Cerebellar nuclear complex (tissue), 1 donor: ENCODE results near the gene BRD1.
"Not testable (repeated sequence)": the region's sequence is repeated elsewhere in the genome, so short reads cannot be mapped to it uniquely, and the experiment has no call there.

Experiments
- DNase-seq, 2 experiments: peaks; one replicate each; lab custom pipeline; 2025; lab: John Stamatoyannopoulos, UW

BRD1 gene

GRCh38 chr22:49853981-49854831, 26.5 kb upstream of the BRD1 start:
- no peak for DNase-seq

DNA sequence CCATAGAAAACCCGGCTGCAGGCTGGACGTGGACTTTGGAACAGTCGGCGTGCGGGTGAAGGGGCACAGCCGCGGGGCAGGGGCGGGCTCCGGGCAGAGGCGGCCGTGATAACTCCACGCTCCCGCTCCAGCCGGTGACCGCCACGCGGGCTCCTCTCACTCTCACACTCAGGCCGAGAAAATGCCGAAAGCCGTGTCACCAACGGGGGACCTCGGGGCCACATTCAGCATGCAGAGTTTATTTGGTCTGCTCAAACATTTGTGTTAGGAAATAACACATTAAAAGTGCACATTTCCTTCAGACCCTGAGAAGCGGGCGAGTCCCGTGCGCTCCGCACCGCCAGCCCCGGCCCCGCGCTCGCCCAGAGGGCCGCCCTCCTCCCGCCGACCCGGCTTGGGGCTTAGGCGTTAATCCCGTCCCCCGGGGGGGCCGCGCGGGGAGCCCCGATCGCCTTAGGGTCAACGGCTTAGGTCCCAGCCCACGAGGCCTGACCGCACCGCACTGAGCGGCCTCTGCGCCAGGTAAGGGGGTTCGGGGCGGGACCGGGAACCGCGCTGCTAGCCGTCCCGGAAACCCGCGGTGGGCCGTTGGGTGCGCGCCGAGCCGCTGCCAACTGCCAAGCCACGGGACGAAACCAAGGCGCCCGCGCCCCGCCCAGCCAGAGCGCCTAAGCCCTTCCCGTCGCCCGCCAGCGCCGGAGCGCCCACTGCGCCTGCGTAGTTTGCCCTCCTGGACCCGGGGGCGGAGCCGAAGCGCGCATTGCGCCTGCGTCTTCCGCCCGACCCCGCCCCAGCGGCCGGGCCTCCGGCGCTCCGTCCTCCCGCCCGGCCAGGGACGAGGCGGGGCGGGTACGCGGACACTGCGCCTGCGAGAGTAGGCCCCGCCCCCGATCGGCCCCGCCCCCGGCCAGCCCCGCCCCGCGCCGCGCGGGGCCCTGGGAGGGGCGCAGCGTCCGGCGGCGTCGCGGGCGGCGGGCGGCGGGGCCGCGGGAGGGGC, 25.5 kb upstream of the BRD1 start, which contains the start of gene ZBED4:
TSS of gene ZBED4 (plus strand) at position 947 of the 997 bp plus-strand sequence. CDS start 29,819 bp downstream, outside the sequence.
- peak; percentile 27 to 84 for DNase-seq

DNA sequence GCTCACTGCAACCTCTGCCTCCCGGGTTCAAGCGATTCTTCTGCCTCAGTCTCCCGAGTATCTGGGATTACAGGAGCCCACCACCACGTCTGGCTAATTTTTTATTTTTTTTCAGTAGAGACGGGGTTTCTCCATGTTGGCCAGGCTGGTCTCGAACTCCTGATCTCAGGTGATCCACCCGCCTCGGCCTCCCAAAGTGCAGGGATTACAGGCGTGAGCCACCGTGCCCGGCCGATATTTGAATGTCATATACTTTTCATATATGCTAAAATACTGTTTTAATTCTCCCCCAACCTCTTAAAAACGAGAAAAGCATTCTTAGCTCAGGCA, 24.9 kb upstream of the BRD1 start:
- DNase-seq, result not testable (repeated sequence)

DNA sequence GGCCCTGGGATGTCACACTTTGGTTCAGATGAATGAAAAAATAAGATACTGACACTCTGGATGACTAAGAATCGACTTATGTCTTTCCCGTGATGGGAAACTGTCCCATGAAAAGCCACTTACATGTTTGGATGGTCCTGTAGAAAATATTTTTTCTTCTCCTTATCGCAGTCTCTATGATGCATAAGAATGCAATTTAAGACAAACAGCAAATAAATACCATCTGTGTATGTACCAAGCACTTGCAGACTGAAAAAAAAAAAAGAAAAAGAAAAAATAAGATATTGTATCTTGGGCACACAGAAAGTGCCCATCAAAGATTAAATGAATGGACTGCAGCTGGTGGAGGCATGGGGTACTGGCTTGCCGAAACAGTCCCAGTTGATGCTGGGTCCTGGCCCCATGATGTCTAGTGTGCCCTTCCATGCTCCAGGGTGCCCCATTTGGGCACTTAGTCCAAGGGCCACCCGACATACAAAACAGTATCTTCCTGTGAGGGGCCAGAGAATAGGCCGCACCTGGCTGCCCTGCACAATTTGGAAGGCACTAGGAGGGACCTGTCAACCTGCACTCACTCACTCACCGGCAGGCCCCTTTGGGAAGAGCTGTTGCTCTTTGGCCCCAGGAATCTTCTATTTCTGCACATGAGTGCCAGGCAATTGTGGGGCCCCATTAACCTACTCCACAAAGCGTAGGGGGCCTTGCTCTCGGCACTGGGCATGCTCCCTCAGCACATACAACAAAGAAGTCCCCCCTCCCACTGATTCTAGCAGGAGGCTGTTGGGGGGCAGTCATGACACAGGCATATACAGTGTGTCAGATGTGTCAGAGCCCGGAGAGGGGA, 23.5 kb upstream of the BRD1 start:
- DNase-seq, result no peak

DNA sequence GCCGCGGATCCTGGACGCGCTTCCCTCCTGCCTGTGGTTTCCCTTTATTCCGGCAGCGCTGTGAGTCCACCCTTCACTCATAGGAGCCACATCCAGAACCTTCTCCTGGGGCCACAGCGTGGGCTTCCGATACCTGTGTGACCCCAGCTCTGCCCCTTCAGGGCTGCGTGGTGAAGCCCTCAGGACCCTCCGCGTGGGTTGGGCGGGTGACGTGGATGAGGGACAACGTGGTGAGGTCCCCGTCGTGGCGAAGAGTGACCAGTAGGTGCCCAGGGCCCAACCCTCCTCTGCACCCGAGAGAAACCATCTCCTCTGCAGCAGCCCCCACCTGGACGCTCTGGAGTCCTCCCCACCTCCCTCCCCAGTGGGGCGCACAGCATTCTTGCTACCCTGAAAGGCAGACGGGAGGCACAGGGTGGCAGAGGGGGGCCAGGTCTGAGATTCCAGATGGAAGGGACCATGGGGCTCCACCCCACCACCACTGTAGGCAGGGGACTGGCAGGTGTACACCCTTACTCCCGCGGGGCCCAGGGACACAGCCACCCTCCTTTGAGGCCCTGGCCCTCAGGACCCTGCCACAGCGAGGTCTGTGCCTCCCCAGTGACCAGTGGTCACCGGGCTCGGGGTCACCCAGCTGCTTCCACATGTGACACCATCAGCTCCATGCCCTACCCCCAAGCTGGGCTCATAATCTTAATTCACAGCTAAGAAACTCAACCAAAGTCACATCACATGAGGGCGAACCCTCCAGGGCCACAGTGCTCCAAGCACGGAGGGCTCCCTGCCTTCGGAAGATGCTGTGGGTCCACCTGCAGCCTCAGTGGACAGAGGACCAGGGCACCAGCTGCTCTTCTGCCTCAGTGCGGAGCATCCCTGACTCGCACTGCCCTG, 22.6 kb upstream of the BRD1 start:
- no peak for DNase-seq

GRCh38 chr22:49849161-49850020, 21.7 kb upstream of the BRD1 start:
- no peak for DNase-seq

DNA sequence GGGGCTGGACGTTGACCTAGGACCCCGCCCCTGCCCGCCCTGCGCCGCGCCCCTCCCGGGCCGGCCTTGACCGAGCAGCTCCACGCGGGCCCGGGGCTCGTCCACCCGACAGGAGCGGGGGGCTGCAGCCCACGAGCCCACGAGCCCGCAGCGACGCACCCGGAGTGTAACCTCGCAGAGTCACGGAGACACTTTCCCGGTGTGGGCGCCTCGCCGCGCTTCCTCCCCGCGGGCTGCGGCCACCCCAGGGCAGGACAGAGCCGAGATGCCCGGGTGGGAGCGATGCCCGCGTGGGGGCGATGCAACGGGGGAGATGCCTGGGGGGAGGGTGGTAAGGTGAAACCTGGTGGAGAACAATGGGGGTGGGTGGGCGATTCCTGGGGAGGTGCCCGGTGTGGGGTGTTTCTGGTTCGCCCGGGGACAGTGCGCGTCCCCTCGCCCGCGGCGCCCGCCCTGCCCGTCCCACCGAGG, 21.1 kb upstream of the BRD1 start:
- no peak for DNase-seq

DNA sequence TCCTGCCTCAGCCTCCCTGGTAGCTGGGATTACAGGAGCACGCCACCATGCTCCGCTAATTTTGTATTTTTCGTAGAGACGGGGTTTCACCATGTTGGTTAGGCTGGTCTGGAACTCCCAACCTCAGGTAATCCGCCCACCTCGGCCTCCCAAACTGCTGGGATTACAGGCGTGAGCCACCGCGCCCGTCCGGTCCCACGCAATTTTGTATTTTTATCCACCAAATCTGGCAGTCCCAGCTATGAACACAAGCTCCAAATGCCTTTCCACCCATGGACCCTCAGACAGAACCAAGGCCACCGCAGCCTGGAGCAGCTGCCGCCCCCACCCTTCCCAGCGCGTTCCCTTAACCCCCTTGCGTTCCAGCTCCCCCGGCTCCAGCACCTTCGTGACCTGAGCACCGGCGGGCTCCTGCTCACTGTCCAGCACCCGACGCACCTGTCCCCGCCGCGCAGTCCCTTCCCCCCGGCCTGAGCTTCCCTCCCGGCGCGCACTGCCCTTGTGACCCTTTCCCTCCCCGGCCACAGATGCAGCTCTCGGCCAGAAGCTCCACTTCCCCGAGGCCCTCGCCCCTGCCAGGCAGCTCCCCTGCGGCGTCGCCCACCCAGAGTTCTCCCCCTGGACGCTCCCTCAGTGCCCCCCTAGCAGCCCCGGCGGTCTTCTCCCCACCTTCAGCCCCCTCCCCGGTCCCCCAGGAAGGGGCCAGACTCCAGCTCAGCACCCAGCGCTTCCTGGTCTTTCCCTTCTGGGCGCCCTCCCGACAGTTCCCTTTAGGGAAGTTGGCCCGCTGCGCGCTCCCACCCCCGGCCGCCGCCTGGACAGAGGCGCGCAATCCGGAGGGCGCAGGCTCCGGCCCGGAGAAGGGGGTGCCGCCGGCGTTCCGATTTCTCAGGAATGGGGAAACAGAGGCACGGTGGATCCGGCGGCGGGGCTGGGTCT, 20.3 kb upstream of the BRD1 start:
- no peak for DNase-seq

- DNase-seq, result no peak
Observed at GRCh38 chr22:49845666-49846459, 18.2 kb upstream of the BRD1 start.

GRCh38 chr22:49845241-49845640, 17.6 kb upstream of the BRD1 start:
- no peak for DNase-seq

DNA sequence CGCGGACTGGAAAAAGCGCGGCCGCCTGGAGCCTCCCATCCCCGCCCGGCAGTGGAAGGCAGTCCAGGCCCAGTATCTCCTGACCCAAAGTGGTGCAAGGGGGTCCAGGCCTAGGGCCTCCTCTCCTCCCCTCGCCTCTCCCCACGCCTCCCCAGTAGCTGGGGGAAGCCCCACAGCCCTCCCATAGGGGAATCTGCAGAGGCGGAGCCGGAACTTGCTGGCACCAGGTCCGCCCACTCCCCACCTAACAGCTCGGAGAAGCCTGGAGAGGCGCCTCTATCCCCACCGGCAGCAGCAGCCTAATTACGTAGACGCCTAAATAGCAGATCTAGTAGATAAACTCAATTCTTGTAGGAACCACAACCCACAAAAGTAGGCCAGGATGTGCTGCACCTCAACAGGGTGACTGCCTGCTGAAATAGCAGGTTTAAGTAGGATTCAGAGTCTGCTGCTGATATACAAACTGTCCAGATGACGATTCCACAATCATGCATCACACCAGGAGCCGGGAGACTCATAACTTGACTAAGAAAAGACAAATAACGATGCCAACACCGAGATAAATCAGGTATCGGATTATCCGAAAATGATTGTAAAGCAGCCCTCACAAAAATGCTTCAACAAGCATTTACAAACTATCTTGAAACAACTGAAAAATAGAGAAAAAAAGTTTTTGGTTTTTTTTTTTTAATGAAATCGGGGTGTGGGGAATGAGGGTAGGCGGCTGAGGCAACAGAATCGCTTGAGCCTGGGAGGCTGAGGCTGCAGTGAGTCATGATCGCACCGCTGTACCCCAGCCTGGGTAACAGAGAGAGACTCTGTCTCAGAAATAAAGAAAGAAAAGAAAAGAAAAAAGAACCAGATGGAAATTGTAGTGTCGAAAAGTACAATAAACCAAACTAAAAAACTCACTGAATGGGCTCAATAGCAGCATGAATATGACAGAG, 11.4 kb upstream of the BRD1 start:
- no peak for DNase-seq

DNA sequence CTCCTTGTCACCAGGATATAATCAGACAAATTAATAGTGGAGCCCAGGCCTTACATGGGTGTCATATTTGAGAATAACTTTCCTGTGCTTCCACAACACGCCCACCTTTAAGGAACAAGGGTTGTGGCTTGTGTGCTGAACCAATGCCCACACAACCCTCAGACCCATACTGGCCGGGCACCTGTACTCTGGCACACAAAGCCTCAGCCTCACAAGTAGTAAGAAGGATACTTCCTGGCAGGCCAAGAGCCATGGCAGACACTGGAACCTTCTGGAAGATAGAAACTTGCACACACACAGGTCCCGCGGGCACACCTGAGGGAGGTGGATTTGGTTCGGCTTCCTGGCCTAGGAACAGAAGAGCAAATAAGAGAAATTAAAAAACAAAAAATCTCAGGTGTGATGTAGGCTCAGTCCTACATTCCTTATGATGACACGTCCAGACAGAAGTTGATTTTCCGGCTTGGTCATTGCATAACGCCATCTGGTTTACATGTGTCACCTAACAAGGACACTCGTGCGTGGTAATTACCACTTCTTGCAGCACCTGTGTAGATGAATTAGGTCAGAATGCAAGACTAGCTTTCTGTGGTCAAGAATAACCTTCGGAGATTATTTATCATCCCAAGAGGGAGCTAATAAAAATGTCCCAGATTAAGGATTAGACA, 5.8 kb upstream of the BRD1 start:
- no peak for DNase-seq

DNA sequence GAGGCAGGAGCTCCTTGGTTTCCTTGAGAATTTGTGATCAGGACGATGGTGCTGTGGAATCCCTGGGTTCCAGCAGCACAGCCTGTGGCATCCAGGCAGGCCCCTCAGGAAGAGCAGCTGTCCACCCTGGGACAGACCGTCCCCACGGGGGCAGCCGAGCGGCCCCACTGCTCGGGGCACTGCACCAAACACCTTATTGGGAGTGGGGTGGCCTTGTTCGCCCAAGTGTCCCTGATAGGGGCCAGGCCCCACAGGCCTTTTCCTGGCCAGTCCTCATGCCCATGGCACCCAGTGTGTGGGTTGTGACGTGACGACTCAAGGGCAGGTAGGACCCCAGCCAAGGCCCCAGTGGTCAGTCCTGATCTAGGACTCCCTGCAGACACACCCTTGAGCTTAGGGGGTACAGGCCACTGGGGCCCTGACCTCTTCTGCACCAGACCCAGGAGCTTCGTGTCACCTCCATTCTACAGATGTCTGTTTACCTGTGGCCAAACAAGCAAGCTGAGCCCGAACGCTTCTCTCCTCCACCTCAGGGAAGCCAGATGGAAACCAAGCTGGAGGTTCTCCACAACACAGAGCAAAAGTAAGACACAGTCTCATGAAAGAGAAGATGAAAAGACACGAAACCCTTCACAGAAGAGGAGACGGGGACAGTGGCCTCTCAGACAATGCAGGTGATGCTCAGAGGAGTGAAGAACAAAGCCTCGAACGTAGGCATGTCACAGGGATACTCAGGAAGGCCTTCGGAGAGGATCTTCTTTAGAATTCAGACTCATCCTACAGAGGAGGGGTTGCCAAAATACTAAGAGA, 1.6 kb upstream of the BRD1 start:
- DNase-seq, result no peak

DNA sequence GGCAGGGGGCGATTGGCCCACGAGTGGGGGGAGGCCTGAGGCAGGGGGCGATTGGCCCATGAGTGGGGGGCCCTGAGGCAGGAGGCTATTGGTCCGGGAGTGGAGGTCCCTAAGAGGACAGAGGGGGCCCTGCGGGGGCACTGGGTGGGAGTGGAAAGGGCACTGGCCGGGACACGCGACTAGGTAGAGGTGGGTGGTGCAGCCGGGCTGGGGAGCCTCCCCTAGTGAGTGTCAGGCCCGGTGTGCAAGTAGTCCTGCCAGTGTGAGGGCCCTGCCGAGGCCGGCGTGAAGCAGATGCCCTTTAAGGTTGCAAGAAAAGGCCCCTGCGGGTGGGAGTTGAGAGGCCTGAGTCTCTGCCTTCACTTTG, 909 bp upstream of the BRD1 start:
- DNase-seq, result no peak

DNA sequence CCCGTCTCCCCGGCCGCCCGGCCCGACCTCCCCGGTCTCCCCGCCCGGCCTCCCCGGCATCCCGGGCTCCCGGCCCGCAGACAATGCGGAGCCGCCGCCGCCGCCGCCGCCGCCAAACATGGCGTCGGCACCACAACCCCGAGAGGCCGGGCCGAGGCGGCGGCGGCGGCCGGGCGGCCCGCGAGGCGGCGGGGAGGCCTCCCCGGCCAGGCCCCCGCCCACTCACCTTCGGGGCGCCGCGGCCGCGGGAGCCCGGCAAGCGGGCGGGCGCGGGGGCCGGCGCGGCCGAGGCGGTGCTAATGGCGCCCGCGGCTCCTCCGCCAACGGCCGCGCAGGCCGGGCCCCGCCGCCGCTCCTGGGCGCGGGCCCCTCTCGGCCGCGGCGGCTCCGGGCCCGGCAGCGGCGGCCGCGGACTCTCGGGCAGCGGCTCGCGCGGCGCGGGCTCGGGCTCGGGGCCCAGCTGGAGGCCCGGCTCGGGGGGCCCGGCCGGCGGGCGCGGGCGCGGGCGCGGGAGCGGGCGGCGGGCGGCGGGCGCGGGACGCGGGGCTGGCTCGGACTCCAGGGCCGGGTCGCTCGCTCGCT, 311 bp downstream of the BRD1 start:
- DNase-seq, result no peak
